ENCODE results near the gene IER5L.
A peak's percentile ranks its signal among the peaks of the same experiment; 100 is the strongest.

Gene IER5L
- total RNA-seq, result 1.8 to 14.1 (median 3.7) reads per million in 3 experiments

GRCh38 chr9:129177791-129178567 lies at the start of gene IER5L:
IER5L (minus strand) TSS chr9:129178261; CDS start chr9:129178052, 209 bp downstream.
- peak; percentile 90 for DNase-seq

- DNase-seq, result no peak
These were observed 49.8 kb upstream of the IER5L start for GRCh38 chr9:129227843-129228189.

GRCh38 chr9:129225815-129226214 lies 47.8 kb upstream of the IER5L start:
- peak; percentile 34 for DNase-seq

- DNase-seq, result no peak
These were observed 47.4 kb upstream of the IER5L start for GRCh38 chr9:129225490-129225778.

GRCh38 chr9:129224618-129225489 lies 46.8 kb upstream of the IER5L start:
- no peak for DNase-seq

- DNase-seq, result no peak
These were observed 45.6 kb upstream of the IER5L start for GRCh38 chr9:129223551-129224208.

- DNase-seq, result no peak
These were observed 44.8 kb upstream of the IER5L start for GRCh38 chr9:129222819-129223218.

GRCh38 chr9:129221979-129222635 lies 44.0 kb upstream of the IER5L start:
- no peak for DNase-seq

GRCh38 chr9:129221233-129221632 lies 43.2 kb upstream of the IER5L start:
- DNase-seq, result peak; percentile 13

GRCh38 chr9:129220771-129221170 lies 42.7 kb upstream of the IER5L start:
- no peak for DNase-seq

- DNase-seq, result no peak
These were observed 40.9 kb upstream of the IER5L start for GRCh38 chr9:129218918-129219317.

- no peak for DNase-seq
These were observed 40.2 kb upstream of the IER5L start for GRCh38 chr9:129218272-129218625.

GRCh38 chr9:129213551-129213950 lies 35.5 kb upstream of the IER5L start:
- DNase-seq, result no peak

GRCh38 chr9:129211686-129212085 lies 33.6 kb upstream of the IER5L start:
- DNase-seq, result no peak

GRCh38 chr9:129210125-129210524 lies 32.1 kb upstream of the IER5L start:
- DNase-seq, result no peak

- no peak for DNase-seq
These were observed 31.5 kb upstream of the IER5L start for GRCh38 chr9:129209580-129209979.

- no peak for DNase-seq
These were observed 31.0 kb upstream of the IER5L start for GRCh38 chr9:129209109-129209508.

- no peak for DNase-seq
These were observed 30.4 kb upstream of the IER5L start for GRCh38 chr9:129208207-129209032.

GRCh38 chr9:129206905-129207304 lies 28.8 kb upstream of the IER5L start:
- peak; percentile 24 for DNase-seq

- no peak for DNase-seq
These were observed 28.3 kb upstream of the IER5L start for GRCh38 chr9:129206401-129206800.

GRCh38 chr9:129204840-129205239 lies 26.8 kb upstream of the IER5L start:
- no peak for DNase-seq

GRCh38 chr9:129203556-129203909 lies 25.5 kb upstream of the IER5L start:
- no peak for DNase-seq

Measured in central memory CD4-positive, alpha-beta T cell (primary cell).